G401 (cell line): ENCODE data around the gene ACVR1B. TPM values are rescaled to one million over a fixed set of nuclear protein-coding genes. Genes with fewer than 3 reads are reported as not detected.

Experiments used
- DNase-seq: peaks from one replicate; pipeline ENCODE4 v3.0.0-alpha.2; 2015; ENCODE audit warnings: low spot score
- in situ Hi-C: cut with HindIII; loops from 2 replicates; pipeline ENCODE4 v1.10.0; 2016; ENCODE audit warnings: low sequenced_read_pairs, mixed read lengths
- total RNA-seq: library from RNA; depleted of rRNA; stranded (reverse); fragments of >200 nt; shearing (Covaris generic); gene quantifications from 2 replicates; pipeline ENCODE4 v1.2.3, GENCODE V29; 2014

The ACVR1B gene
- total RNA-seq, 1 experiment from 2014 or later, result 3.0 TPM

- peak; percentile 85 for DNase-seq
- in situ Hi-C loops, result no loop called here
These were observed 80.9 kb downstream of the ACVR1B start for GRCh38 chr12:52032446-52032803.

- peak; percentile 98 for DNase-seq
- in situ Hi-C loops, result no loop called here
These were observed 81.4 kb downstream of the ACVR1B start for GRCh38 chr12:52032804-52033445.

GRCh38 chr12:52033446-52034140, 82.1 kb downstream of the ACVR1B start:
- DNase-seq, result no peak
- in situ Hi-C loops, result no loop called here

GRCh38 chr12:52035190-52035589, 83.7 kb downstream of the ACVR1B start:
- in situ Hi-C loops, result no loop called here

GRCh38 chr12:52035926-52036325, 84.4 kb downstream of the ACVR1B start:
- in situ Hi-C loops, result no loop called here
- no peak for DNase-seq

More at GRCh38 chr12:52035190-52035589, 83.7 kb downstream of the ACVR1B start:
- DNase-seq, result no peak

- DNase-seq, result peak; percentile 88
- in situ Hi-C loops, result no loop called here
These were observed 85.2 kb downstream of the ACVR1B start for GRCh38 chr12:52036587-52037171.

GRCh38 chr12:52037248-52037861, 85.9 kb downstream of the ACVR1B start:
- in situ Hi-C loops, result no loop called here
- no peak for DNase-seq

- DNase-seq, result no peak
- in situ Hi-C loops, result no loop called here
These were observed 86.9 kb downstream of the ACVR1B start for GRCh38 chr12:52038447-52038846.

- in situ Hi-C loops, result no loop called here
- DNase-seq, result no peak
These were observed 89.5 kb downstream of the ACVR1B start for GRCh38 chr12:52041035-52041434.

- DNase-seq, result no peak
- in situ Hi-C loops, result no loop called here
These were observed 90.2 kb downstream of the ACVR1B start for GRCh38 chr12:52041695-52042123.

- no peak for DNase-seq
- in situ Hi-C loops, result no loop called here
These were observed 91.3 kb downstream of the ACVR1B start for GRCh38 chr12:52042706-52043385.

GRCh38 chr12:52043386-52044212, 92.1 kb downstream of the ACVR1B start:
- no peak for DNase-seq
- in situ Hi-C loops, result no loop called here

- DNase-seq, result peak; percentile 88
- in situ Hi-C loops, result no loop called here
These were observed 92.9 kb downstream of the ACVR1B start for GRCh38 chr12:52044292-52044983.

- in situ Hi-C loops, result no loop called here
These were observed 94.3 kb downstream of the ACVR1B start for GRCh38 chr12:52045794-52046199.

More at GRCh38 chr12:52045794-52046199, 94.3 kb downstream of the ACVR1B start:
- no peak for DNase-seq
